OCI-LY7 (cell line): ENCODE results near the gene FHOD3.

ENCODE experiments used
- CTCF ChIP-seq: fragments of 200-600 bp; sonication (generic); conservative IDR thresholded peaks from 2 replicates; pipeline ENCODE4 v1.5.1; 2014; ENCODE audit warnings: mild to moderate bottlenecking, antibody characterized with exemption, low read length, moderate library complexity, mixed read lengths
- EZH2phosphoT487 ChIP-seq: fragments of 200-600 bp; sonication (generic); IDR thresholded peaks from 2 replicates; pipeline ENCODE4 v1.6.1; 2018; ENCODE audit warnings: low read depth, borderline replicate concordance, mild to moderate bottlenecking, mixed run types, antibody characterized with exemption, low read length, moderate library complexity, mixed read lengths

GRCh38 chr18:36283448-36283847 lies 14.1 kb upstream of the FHOD3 start:
- TF ChIP-seq CTCF (no peak), EZH2phosphoT487 (no peak)
